Medulla oblongata (tissue), 1 donor: ENCODE measurements around the gene ARHGAP8.

Experiments used
- DNase-seq: peaks from one replicate; pipeline ENCODE4 v3.0.0-alpha.2; 2015; ENCODE audit errors: extremely low spot score

Gene ARHGAP8

GRCh38 chr22:44752285-44753188 lies at the start of gene ARHGAP8:
Gene ARHGAP8, plus strand, starts transcription at chr22:44752575. Its CDS starts 33,953 bp downstream, at chr22:44786528.
- DNase-seq = no peak

GRCh38 chr22:44703255-44703870 lies 49.0 kb upstream of the ARHGAP8 start:
- no peak for DNase-seq

GRCh38 chr22:44704159-44705021 lies 48.0 kb upstream of the ARHGAP8 start:
- no peak for DNase-seq

- DNase-seq = no peak
These were observed 47.4 kb upstream of the ARHGAP8 start for GRCh38 chr22:44705022-44705297.

GRCh38 chr22:44706488-44706887 lies 45.9 kb upstream of the ARHGAP8 start:
- no peak for DNase-seq

GRCh38 chr22:44707178-44707577 lies 45.2 kb upstream of the ARHGAP8 start:
- no peak for DNase-seq

- DNase-seq = no peak
These were observed 44.6 kb upstream of the ARHGAP8 start for GRCh38 chr22:44707752-44708151.

- no peak for DNase-seq
These were observed 42.4 kb upstream of the ARHGAP8 start for GRCh38 chr22:44709881-44710392.

- no peak for DNase-seq
These were observed 41.7 kb upstream of the ARHGAP8 start for GRCh38 chr22:44710474-44711240.

GRCh38 chr22:44711241-44711560 lies 41.2 kb upstream of the ARHGAP8 start:
- no peak for DNase-seq

- DNase-seq = peak; percentile 14
These were observed 40.5 kb upstream of the ARHGAP8 start for GRCh38 chr22:44711690-44712555.

GRCh38 chr22:44712962-44713361 lies 39.4 kb upstream of the ARHGAP8 start:
- no peak for DNase-seq

- DNase-seq = no peak
These were observed 37.5 kb upstream of the ARHGAP8 start for GRCh38 chr22:44714703-44715350.

- no peak for DNase-seq
These were observed 34.0 kb upstream of the ARHGAP8 start for GRCh38 chr22:44718418-44718817.

GRCh38 chr22:44719586-44720368 lies 32.6 kb upstream of the ARHGAP8 start:
- no peak for DNase-seq

GRCh38 chr22:44721213-44721612 lies 31.2 kb upstream of the ARHGAP8 start:
- no peak for DNase-seq

GRCh38 chr22:44722611-44723010 lies 29.8 kb upstream of the ARHGAP8 start:
- no peak for DNase-seq

- no peak for DNase-seq
These were observed 28.6 kb upstream of the ARHGAP8 start for GRCh38 chr22:44723801-44724200.

- DNase-seq = no peak
These were observed 28.0 kb upstream of the ARHGAP8 start for GRCh38 chr22:44724416-44724815.
